ENCODE data around the gene SLC35F1. TPM values are rescaled to one million over a fixed set of nuclear protein-coding genes. Genes with fewer than 3 reads are reported as not detected.
A peak's percentile ranks its signal among the peaks of the same experiment; 100 is the strongest.

Gene SLC35F1
- total and polyA plus RNA-seq, 9 of the 15 experiments (the other 6 are each of a cell fraction or from before 2014, with no cell fraction given): 0.03 to 0.06 TPM; not detected in 7

DNA sequence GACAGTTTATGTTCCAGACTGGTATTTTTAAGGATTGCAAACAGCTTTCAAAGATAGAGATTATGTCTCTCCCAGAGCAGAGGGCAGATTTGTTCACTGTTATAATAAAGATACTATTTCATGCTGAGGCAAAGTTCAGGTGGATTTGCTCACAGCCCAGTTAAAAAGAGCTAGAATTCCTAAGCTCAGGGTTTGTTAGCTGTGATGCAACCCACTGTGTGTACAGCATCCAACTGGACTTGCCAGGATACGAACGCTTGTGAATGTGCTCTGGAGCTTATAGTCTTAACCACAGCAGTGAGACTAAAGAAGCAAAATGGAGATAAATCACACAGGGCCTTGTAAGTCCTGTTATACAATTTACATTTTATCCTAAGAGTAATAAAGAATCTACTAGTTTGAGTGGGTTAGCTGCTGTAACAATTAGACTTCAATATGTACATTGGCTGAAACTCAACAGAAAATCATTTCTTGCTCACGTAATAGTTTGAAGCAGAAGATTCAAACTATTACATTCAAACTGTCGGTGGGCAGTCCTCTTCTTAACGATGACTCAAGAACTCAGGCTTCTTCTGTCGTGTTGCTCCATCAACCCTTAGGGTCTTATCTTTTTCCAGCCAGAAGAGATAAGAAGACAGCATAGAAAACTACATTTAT is 437.1 kb downstream of the SLC35F1 start (continued):
- no peak for TF ChIP-seq POLR2G (IDR thresholded peaks at IDR 0.05; ENCODE audit: low read depth, low read length)

DNA sequence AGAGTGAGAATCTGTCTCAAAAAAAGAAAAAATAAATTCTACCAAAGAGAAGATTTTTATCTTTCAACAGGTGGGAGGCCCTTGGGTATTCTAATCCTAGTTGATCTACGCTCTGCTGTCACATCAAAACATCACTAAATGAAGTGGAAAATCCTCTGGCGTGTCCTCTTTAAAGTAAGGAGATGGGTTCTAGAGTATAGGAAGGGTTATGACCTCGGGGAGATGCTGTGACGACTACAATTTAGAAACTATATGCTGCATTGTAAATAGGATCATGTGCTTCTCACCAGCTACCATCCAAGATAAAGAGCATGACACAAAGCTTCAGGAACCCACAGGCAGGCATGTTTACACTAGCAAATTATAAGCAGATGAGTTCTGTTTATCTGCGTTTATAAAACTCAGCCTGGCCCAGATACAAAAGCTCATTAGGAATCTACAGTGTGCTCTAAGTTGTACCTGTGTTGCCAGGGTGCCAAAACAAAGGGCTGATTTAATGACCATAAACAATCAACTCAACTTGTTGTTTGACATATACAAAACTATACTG is 443.9 kb downstream of the SLC35F1 start:
- in situ Hi-C loops (cut with MboI): no loop called here
- WGBS (ENCODE audit: insufficient coverage, low coverage, missing lambda C conversion rate): 0% methylated on average over 5 of the region's 5 CpGs
- no peaks in the 10 kb centered on the region for H3K4me1 ChIP-seq (replicated peaks in 1 of 2; ENCODE audit: control insufficient read depth in 2 of 2, insufficient read depth in 2 of 2, low read length in 2 of 2)

More for the DNA sequence above, 443.9 kb downstream of the SLC35F1 start:
- H2AFZ ChIP-seq (ENCODE audit: low read depth, low read length): no peak overlapping the region
- ATAC-seq (no peak), FAIRE-seq (no peak), DNase-seq (ENCODE audit: extremely low read depth in 1 of 4, low spot score in 3 of 4) (no peak)
- no peaks in the 10 kb centered on the region for H3K27me3 ChIP-seq (ENCODE audit: control insufficient read depth in 2 of 2, insufficient read depth in 2 of 2, low read length in 2 of 2)
- intact Hi-C loops (cut with micrococcal nuclease): no loop called here
- POLR2A ChIA-PET: no interaction called here
- no peaks in the 10 kb centered on the region for H4K20me1 ChIP-seq (replicated peaks; ENCODE audit: control insufficient read depth, insufficient read depth, low read length)
- no TSS peak for BruUV-seq (replicated peaks)
- H3K9me1 ChIP-seq (ENCODE audit: control insufficient read depth, insufficient read depth, low read length): no peaks in the 10 kb centered on the region
- TF ChIP-seq RFX5 (IDR thresholded peaks at IDR 0.05; ENCODE audit: low read depth, low read length) (no peak), SMARCC2 (IDR thresholded peaks at IDR 0.05; ENCODE audit: low read depth) (no peak), TAF1 (IDR thresholded peaks at IDR 0.05; ENCODE audit: control insufficient read depth, extremely low read depth, insufficient read depth, low read length, severe bottlenecking) (no peak), FOXJ2 (tag; IDR thresholded peaks at IDR 0.05) (peak; percentile 69; the same call in 1 of the 2 replicates), ZC3H11A (IDR thresholded peaks at IDR 0.05; ENCODE audit: low read depth, low read length) (no peak)
- no peak overlapping the region for H3K4me2 ChIP-seq (ENCODE audit: insufficient read depth, low read length)
- H3K4me3 ChIP-seq: no peak overlapping the region
- CTCF ChIA-PET (ENCODE audit: low intra/inter-chr PET ratio): no interaction called here
- no peaks in the 10 kb centered on the region for H3K9me3 ChIP-seq (replicated peaks; ENCODE audit: control insufficient read depth, insufficient read depth, low read depth, low read length)
- no peaks in the 10 kb centered on the region for H3K36me3 ChIP-seq (ENCODE audit: control insufficient read depth, insufficient read depth, low read length)
- no peak overlapping the region for H3K27ac ChIP-seq (ENCODE audit: extremely low read depth, low read depth, low read length)
- no peaks in the 10 kb centered on the region for H3K79me2 ChIP-seq (ENCODE audit: control insufficient read depth, insufficient read depth, low read length)
- no peak overlapping the region for H3K9ac ChIP-seq (ENCODE audit: insufficient read depth in 1 of 2, low read depth in 2 of 2, low read length in 2 of 2)
